T47D (cell line): ENCODE data around the gene CLBA1.

Source experiments
- DNase-seq, 2 experiments: peaks; one replicate each; pipeline versions ENCODE4 v3.0.0 to v3.0.0-alpha.2; 2011 to 2012; ENCODE audit warnings: low read depth in 1 of 2, low spot score in 1 of 2
- JUND ChIP-seq: IDR thresholded peaks from 2 replicates; pipeline ENCODE4 v1.6.1; 2012; ENCODE audit warnings: low read depth
- in situ Hi-C: cut with HindIII; loops from 2 replicates; pipeline ENCODE4 v1.10.0; 2016; ENCODE audit warnings: low sequenced_read_pairs, low pct_unique_long_range_greater_than_20kb

The CLBA1 gene

GRCh38 chr14:105041841-105042765, 56.5 kb downstream of the CLBA1 start:
- in situ Hi-C loops: no loop called here
- no peak for TF ChIP-seq JUND
- peak in 1 of 2 experiments; percentile 59 for DNase-seq

- in situ Hi-C loops: no loop called here
- no peak for DNase-seq
- TF ChIP-seq JUND: no peak
Observed at GRCh38 chr14:105042813-105043212, 57.2 kb downstream of the CLBA1 start.

GRCh38 chr14:105043641-105044040, 58.1 kb downstream of the CLBA1 start:
- TF ChIP-seq JUND: no peak

More at GRCh38 chr14:105043641-105044040, 58.1 kb downstream of the CLBA1 start:
- DNase-seq: peak in 1 of 2 experiments; percentile 73
- in situ Hi-C loops: no loop called here
